ENCODE results near the gene NHSL2. TPM values are rescaled to one million over a fixed set of nuclear protein-coding genes. Genes with fewer than 3 reads are reported as not detected.

NHSL2 gene
- total RNA-seq, 1 donor from 2014 or later = 0.29 TPM

- TF ChIP-seq CTCF (IDR thresholded peaks at IDR 0.05) = no peak
- Mint-ChIP-seq H3K4me3 (no peak overlapping the region), H3K27me3 (peaks cover 2% of the 10 kb centered on the region), H3K27ac (no peak overlapping the region), H3K36me3 (ENCODE audit: low read depth) (no peaks in the 10 kb centered on the region), H3K9me3 (no peaks in the 10 kb centered on the region), H3K4me1 (no peaks in the 10 kb centered on the region)
- ChIA-PET POLR2A (no interaction called here), CTCF (no interaction called here)
- intact Hi-C loops (cut with micrococcal nuclease) = no loop called here
- ATAC-seq (ENCODE audit: low read depth) (no peak), DNase-seq (no peak)
These were observed 12.9 kb downstream of the NHSL2 start for GRCh38 chrX:71923516-71923915.

DNA sequence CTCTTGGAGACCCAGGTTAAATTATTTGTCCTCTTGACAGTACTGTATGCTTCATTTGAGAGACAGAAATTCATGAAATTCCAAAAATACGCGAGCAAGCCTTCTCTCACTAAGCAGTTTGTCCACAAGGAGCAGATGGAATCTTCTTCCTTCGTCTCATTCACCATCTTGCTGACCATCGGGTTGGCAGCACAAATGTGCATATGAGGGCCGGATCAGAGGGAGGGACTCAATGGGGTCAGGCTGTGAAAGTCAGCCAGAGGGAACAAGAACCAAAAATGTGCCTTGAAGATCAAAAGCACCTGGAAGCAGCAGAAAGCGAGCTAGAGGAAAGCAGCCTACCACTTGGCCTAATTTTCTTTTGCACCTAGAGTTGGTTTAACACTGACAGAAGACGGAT is 16.4 kb downstream of the NHSL2 start:
- CTCF ChIA-PET = no interaction called here
- TF ChIP-seq CTCF (IDR thresholded peaks at IDR 0.05) = no peak
- POLR2A ChIA-PET = no interaction called here
- Mint-ChIP-seq H3K27ac (no peak overlapping the region), H3K4me1 (no peaks in the 10 kb centered on the region), H3K36me3 (ENCODE audit: low read depth) (no peaks in the 10 kb centered on the region), H3K9me3 (no peaks in the 10 kb centered on the region), H3K27me3 (no peaks in the 10 kb centered on the region), H3K4me3 (no peak overlapping the region)
- no peak for DNase-seq
- no peak for ATAC-seq (ENCODE audit: low read depth)
- intact Hi-C loops (cut with micrococcal nuclease) = no loop called here

GRCh38 chrX:71928856-71929255 is 18.2 kb downstream of the NHSL2 start:
- no peaks in the 10 kb centered on the region for H3K27me3 Mint-ChIP-seq
- ChIA-PET POLR2A (no interaction called here), CTCF (no interaction called here)
- H3K4me1 Mint-ChIP-seq = no peaks in the 10 kb centered on the region
- H3K27ac Mint-ChIP-seq = no peak overlapping the region
- H3K9me3 Mint-ChIP-seq = no peaks in the 10 kb centered on the region
- DNase-seq = no peak
- TF ChIP-seq CTCF (IDR thresholded peaks at IDR 0.05) = no peak
- H3K36me3 Mint-ChIP-seq (ENCODE audit: low read depth) = no peaks in the 10 kb centered on the region
- ATAC-seq (ENCODE audit: low read depth) = no peak
- no peak overlapping the region for H3K4me3 Mint-ChIP-seq
- intact Hi-C loops (cut with micrococcal nuclease) = no loop called here

DNA sequence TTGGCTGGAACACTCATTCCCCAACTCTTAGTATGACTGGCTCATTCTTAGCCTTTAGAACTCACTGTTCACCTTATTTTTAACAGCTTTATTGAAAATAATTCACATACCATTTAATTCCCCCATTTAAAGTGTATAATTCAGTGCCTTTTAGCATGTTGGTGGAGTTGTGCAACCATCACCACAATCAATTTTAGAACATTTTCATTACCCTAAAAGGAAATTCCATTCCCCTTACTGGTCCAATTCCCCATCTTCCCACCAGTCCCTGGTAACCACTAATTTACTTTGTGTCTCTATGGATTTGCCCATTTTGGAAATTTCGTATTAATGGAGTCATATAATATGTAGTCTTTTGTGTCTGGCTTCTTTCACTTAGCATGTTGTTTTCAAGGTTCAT is 19.7 kb downstream of the NHSL2 start:
- Mint-ChIP-seq H3K4me3 (no peak overlapping the region), H3K36me3 (ENCODE audit: low read depth) (no peaks in the 10 kb centered on the region), H3K4me1 (no peaks in the 10 kb centered on the region), H3K9me3 (no peaks in the 10 kb centered on the region), H3K27me3 (no peaks in the 10 kb centered on the region), H3K27ac (no peak overlapping the region)
- ATAC-seq (ENCODE audit: low read depth) (no peak), DNase-seq (no peak)
- POLR2A ChIA-PET = no interaction called here
- no peak for TF ChIP-seq CTCF (IDR thresholded peaks at IDR 0.05)
- CTCF ChIA-PET = no interaction called here
- intact Hi-C loops (cut with micrococcal nuclease) = no loop called here

DNA sequence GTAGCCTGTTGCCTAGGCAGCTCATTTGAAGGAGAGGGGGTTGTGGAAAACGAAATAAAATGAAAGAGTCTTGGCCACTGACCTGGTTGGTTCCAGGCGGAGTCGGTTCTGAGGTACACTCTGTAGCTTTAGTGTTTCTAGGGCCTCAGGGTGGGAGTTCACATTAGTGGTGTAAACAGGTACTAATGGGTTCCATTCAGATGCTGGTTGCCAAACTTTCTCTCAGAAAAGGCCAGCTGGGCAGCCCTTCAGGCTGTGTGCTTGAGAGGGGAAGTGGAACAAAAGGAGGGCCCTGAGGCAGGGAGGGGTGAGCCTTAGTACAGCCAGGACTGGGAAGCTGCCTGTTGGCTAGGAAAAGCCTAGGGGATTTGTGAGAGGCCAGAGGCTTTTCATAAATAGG is 24.8 kb downstream of the NHSL2 start:
- no peaks in the 10 kb centered on the region for H3K36me3 Mint-ChIP-seq (ENCODE audit: low read depth)
- TF ChIP-seq CTCF (IDR thresholded peaks at IDR 0.05) = no peak
- intact Hi-C loops (cut with micrococcal nuclease) = no loop called here
- H3K9me3 Mint-ChIP-seq = no peaks in the 10 kb centered on the region
- no peaks in the 10 kb centered on the region for H3K4me1 Mint-ChIP-seq
- CTCF ChIA-PET = no interaction called here
- peaks cover 2% of the 10 kb centered on the region for H3K27me3 Mint-ChIP-seq
- no peak overlapping the region for H3K4me3 Mint-ChIP-seq
- H3K27ac Mint-ChIP-seq = no peak overlapping the region
- no peak for DNase-seq
- no peak for ATAC-seq (ENCODE audit: low read depth)
- POLR2A ChIA-PET = no interaction called here
